Activated CD4-positive, alpha-beta T cell treated with anti-CD3 and anti-CD28 coated beads, Interleukin-2, amount 50 U/mL, for 1 hour (primary cell): ENCODE data around the gene STK32B.
"Not testable (repeated sequence)": the region's sequence is repeated elsewhere in the genome, so short reads cannot be mapped to it uniquely, and the experiment has no call there.

Experiments used
- DNase-seq: peaks from one replicate; pipeline ENCODE4 v3.0.0-alpha.2; 2020

STK32B gene

GRCh38 chr4:5280069-5280468, 228.8 kb downstream of the STK32B start:
- not testable (repeated sequence) for DNase-seq

- DNase-seq = no peak
Observed at GRCh38 chr4:5280828-5281227, 229.5 kb downstream of the STK32B start.

- DNase-seq = no peak
Observed at GRCh38 chr4:5283837-5284236, 232.6 kb downstream of the STK32B start.

GRCh38 chr4:5284517-5284916, 233.2 kb downstream of the STK32B start:
- no peak for DNase-seq

- DNase-seq = no peak
Observed at GRCh38 chr4:5292101-5292500, 240.8 kb downstream of the STK32B start.

- not testable (repeated sequence) for DNase-seq
Observed at GRCh38 chr4:5298000-5298787, 246.9 kb downstream of the STK32B start.

GRCh38 chr4:5300283-5300682, 249.0 kb downstream of the STK32B start:
- DNase-seq = no peak

- no peak for DNase-seq
Observed at GRCh38 chr4:5307928-5308327, 256.6 kb downstream of the STK32B start.

GRCh38 chr4:5322321-5322720, 271.0 kb downstream of the STK32B start:
- DNase-seq = no peak

GRCh38 chr4:5330339-5330989, 279.2 kb downstream of the STK32B start:
- DNase-seq = no peak

GRCh38 chr4:5337731-5338130, 286.5 kb downstream of the STK32B start:
- no peak for DNase-seq

- DNase-seq = no peak
Observed at GRCh38 chr4:5338531-5338930, 287.3 kb downstream of the STK32B start.

- no peak for DNase-seq
Observed at GRCh38 chr4:5340991-5341451, 289.7 kb downstream of the STK32B start.

- DNase-seq = no peak
Observed at GRCh38 chr4:5341526-5341925, 290.2 kb downstream of the STK32B start.

GRCh38 chr4:5355846-5356245, 304.6 kb downstream of the STK32B start:
- no peak for DNase-seq

- DNase-seq = no peak
Observed at GRCh38 chr4:5357870-5358269, 306.6 kb downstream of the STK32B start.

- no peak for DNase-seq
Observed at GRCh38 chr4:5361968-5362367, 310.7 kb downstream of the STK32B start.

- DNase-seq = no peak
Observed at GRCh38 chr4:5364406-5364805, 313.1 kb downstream of the STK32B start.

GRCh38 chr4:5365071-5366008, 314.1 kb downstream of the STK32B start:
- no peak for DNase-seq

- DNase-seq = no peak
Observed at GRCh38 chr4:5366009-5366386, 314.7 kb downstream of the STK32B start.

- DNase-seq = no peak
Observed at GRCh38 chr4:5366421-5366820, 315.1 kb downstream of the STK32B start.

- no peak for DNase-seq
Observed at GRCh38 chr4:5368426-5368825, 317.1 kb downstream of the STK32B start.

GRCh38 chr4:5370286-5370685, 319.0 kb downstream of the STK32B start:
- DNase-seq = no peak
